ENCODE measurements around the gene CLDN4. TPM values are rescaled to one million over a fixed set of nuclear protein-coding genes. Genes with fewer than 3 reads are reported as not detected.
A peak's percentile ranks its signal among the peaks of the same experiment; 100 is the strongest.

CLDN4 gene
- total and polyA plus RNA-seq, 4 donors = 0.20 to 2.6 (median 0.76) TPM

DNA sequence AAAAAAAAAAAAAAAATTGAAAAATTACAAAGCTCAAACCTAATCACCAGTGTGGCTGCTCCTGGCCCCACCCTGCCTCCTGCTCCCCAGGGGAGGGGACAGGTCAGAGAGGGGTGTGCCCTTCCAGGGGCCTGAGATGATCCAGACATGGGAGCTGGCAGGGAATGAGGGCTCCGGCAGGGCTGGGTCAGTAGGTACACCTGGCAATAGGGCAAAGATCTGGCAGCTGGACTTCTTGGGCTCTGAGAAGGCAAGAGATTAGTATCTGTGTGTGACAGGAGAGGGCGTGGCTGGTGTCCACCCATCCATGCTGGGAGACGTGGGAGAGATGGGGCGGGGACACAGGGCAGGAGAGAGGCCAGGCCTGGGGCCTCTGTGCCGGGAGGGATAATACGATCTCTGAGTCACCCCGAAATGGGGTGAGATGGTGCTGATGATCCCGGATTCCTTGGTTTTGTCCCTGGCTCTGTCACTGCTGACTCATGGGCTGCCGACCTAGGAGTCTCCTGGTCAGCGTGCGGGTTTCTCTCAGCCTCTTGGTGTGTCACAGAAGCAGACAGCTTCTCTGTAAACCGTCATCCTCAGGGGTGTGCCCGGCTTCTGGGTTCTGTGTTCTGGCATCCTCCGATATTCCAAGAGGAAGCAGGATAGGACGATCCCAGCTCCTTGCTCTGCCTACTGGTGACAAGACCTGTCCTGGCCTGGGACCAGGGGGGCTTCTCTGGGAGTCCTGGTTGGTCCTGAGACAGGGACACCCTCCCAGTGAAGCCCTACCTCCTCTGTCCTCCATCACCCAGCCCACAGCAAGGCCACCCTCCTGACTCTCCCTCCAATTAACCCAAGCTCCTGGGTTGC lies 8.2 kb upstream of the CLDN4 start:
- H3K9me3 ChIP-seq (ENCODE audit: control insufficient read depth, insufficient read depth, low read length) = no peaks in the 10 kb centered on the region
- no peaks in the 10 kb centered on the region for H3K27me3 ChIP-seq (ENCODE audit: control insufficient read depth, insufficient read depth, low read length)
- peaks cover 1% of the 10 kb centered on the region for H3K4me1 ChIP-seq (ENCODE audit: control insufficient read depth, insufficient read depth, low read length)
- no peak overlapping the region for H3K4me3 ChIP-seq (ENCODE audit: low read depth, low read length)
- 71% methylated on average over 14 of the region's 15 CpGs for WGBS (ENCODE audit: insufficient coverage)
- no peak for DNase-seq (ENCODE audit: low read depth in 4 of 6, low spot score in 6 of 6)
- no peaks in the 10 kb centered on the region for H3K36me3 ChIP-seq (ENCODE audit: control insufficient read depth, insufficient read depth, low read length)
- H3K27ac ChIP-seq (ENCODE audit: low read depth, low read length) = no peak overlapping the region

DNA sequence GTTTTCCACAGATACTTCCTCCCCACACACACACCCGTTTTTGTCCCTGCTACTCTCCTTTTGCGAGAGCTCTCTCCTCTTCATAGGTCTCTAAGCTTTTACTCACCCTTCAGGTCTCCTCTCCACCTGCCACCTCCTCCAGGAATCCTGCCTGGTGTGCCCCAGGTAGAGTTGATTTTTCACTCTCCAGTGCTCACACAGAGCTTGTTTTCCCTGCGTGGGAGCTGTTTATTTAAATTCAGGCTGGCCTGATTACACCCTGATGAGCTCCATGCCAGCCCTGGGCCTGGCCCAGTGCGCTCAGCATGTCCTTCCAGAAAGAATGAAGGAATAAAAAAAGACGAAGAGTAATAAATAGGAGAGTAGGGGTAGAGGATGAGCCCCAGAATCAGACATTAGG lies 7.5 kb upstream of the CLDN4 start:
- H3K9me3 ChIP-seq (ENCODE audit: control insufficient read depth, insufficient read depth, low read length) = no peaks in the 10 kb centered on the region
- H3K4me3 ChIP-seq (ENCODE audit: low read depth, low read length) = no peak overlapping the region
- peaks cover 8% of the 10 kb centered on the region for H3K4me1 ChIP-seq (ENCODE audit: control insufficient read depth, insufficient read depth, low read length)
- 86% methylated on average over 5 of the region's 5 CpGs for WGBS (ENCODE audit: insufficient coverage)
- no peaks in the 10 kb centered on the region for H3K36me3 ChIP-seq (ENCODE audit: control insufficient read depth, insufficient read depth, low read length)
- no peak for DNase-seq (ENCODE audit: low read depth in 4 of 6, low spot score in 6 of 6)
- no peak overlapping the region for H3K27ac ChIP-seq (ENCODE audit: low read depth, low read length)
- no peaks in the 10 kb centered on the region for H3K27me3 ChIP-seq (ENCODE audit: control insufficient read depth, insufficient read depth, low read length)

GRCh38 chr7:73823873-73824592 lies 6.8 kb upstream of the CLDN4 start:
- Histone ChIP-seq H3K4me3 (ENCODE audit: low read depth, low read length) (no peak overlapping the region), H3K27me3 (ENCODE audit: control insufficient read depth, insufficient read depth, low read length) (no peaks in the 10 kb centered on the region), H3K36me3 (ENCODE audit: control insufficient read depth, insufficient read depth, low read length) (no peaks in the 10 kb centered on the region), H3K9me3 (ENCODE audit: control insufficient read depth, insufficient read depth, low read length) (no peaks in the 10 kb centered on the region), H3K27ac (ENCODE audit: low read depth, low read length) (no peak overlapping the region), H3K4me1 (ENCODE audit: control insufficient read depth, insufficient read depth, low read length) (peaks cover 8% of the 10 kb centered on the region)
- no peak for DNase-seq (ENCODE audit: low read depth in 4 of 6, low spot score in 6 of 6)
- 73% methylated on average over 10 of the region's 11 CpGs for WGBS (ENCODE audit: insufficient coverage)

DNA sequence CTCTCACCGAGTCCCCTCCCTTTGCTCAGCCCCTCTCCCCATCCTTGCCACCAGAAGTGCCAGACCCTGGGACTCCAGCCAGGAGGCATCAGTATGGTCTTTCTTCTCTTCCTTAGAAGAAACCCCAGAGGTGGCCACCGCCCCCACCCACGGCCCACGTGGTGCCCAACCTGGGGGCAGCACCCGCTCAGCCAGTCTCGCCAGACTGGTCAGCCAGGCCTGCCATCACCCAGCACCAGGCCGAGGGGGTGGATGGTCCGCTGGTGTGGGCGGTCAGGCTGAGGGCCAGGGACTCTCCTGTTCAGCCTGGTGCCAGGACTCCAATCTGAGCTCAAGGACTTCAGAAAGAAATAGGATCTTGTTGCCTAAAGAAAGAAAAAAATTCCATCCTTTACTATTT lies 5.8 kb upstream of the CLDN4 start:
- peaks cover 8% of the 10 kb centered on the region for H3K4me1 ChIP-seq (ENCODE audit: control insufficient read depth, insufficient read depth, low read length)
- no peaks in the 10 kb centered on the region for H3K27me3 ChIP-seq (ENCODE audit: control insufficient read depth, insufficient read depth, low read length)
- no peak for DNase-seq (ENCODE audit: low read depth in 4 of 6, low spot score in 6 of 6)
- no peaks in the 10 kb centered on the region for H3K9me3 ChIP-seq (ENCODE audit: control insufficient read depth, insufficient read depth, low read length)
- H3K27ac ChIP-seq (ENCODE audit: low read depth, low read length) = no peak overlapping the region
- H3K36me3 ChIP-seq (ENCODE audit: control insufficient read depth, insufficient read depth, low read length) = no peaks in the 10 kb centered on the region
- WGBS (ENCODE audit: insufficient coverage) = 75% methylated on average over 9 of the region's 9 CpGs
- no peak overlapping the region for H3K4me3 ChIP-seq (ENCODE audit: low read depth, low read length)

- DNase-seq (ENCODE audit: low read depth in 4 of 6, low spot score in 6 of 6) = peak in 2 of 6 donors; percentile 32 to 75
- Histone ChIP-seq H3K36me3 (ENCODE audit: control insufficient read depth, insufficient read depth, low read length) (peaks cover 2% of the 10 kb centered on the region), H3K27ac (ENCODE audit: low read depth, low read length) (no peak overlapping the region), H3K27me3 (ENCODE audit: control insufficient read depth, insufficient read depth, low read length) (peaks cover 10% of the 10 kb centered on the region), H3K4me3 (ENCODE audit: low read depth, low read length) (no peak overlapping the region), H3K9me3 (ENCODE audit: control insufficient read depth, insufficient read depth, low read length) (no peaks in the 10 kb centered on the region), H3K4me1 (ENCODE audit: control insufficient read depth, insufficient read depth, low read length) (peaks cover 11% of the 10 kb centered on the region)
- WGBS (ENCODE audit: insufficient coverage) = 37% methylated on average over 4 of the region's 11 CpGs
Observed at GRCh38 chr7:73827567-73828106, 3.2 kb upstream of the CLDN4 start.

- Histone ChIP-seq H3K27me3 (ENCODE audit: control insufficient read depth, insufficient read depth, low read length) (peaks cover 10% of the 10 kb centered on the region), H3K4me1 (ENCODE audit: control insufficient read depth, insufficient read depth, low read length) (peaks cover 11% of the 10 kb centered on the region), H3K36me3 (ENCODE audit: control insufficient read depth, insufficient read depth, low read length) (peaks cover 2% of the 10 kb centered on the region), H3K27ac (ENCODE audit: low read depth, low read length) (no peak overlapping the region), H3K9me3 (ENCODE audit: control insufficient read depth, insufficient read depth, low read length) (no peaks in the 10 kb centered on the region), H3K4me3 (ENCODE audit: low read depth, low read length) (no peak overlapping the region)
- no peak for DNase-seq (ENCODE audit: low read depth in 4 of 6, low spot score in 6 of 6)
- 54% methylated on average over 5 of the region's 14 CpGs for WGBS (ENCODE audit: insufficient coverage)
Observed at GRCh38 chr7:73828107-73828803, 2.5 kb upstream of the CLDN4 start.

- WGBS (ENCODE audit: insufficient coverage) = 92% methylated on average over 5 of the region's 5 CpGs
- no peak for DNase-seq (ENCODE audit: low read depth in 4 of 6, low spot score in 6 of 6)
- Histone ChIP-seq H3K4me3 (ENCODE audit: low read depth, low read length) (no peak overlapping the region), H3K9me3 (ENCODE audit: control insufficient read depth, insufficient read depth, low read length) (no peaks in the 10 kb centered on the region), H3K36me3 (ENCODE audit: control insufficient read depth, insufficient read depth, low read length) (peaks cover 2% of the 10 kb centered on the region), H3K27me3 (ENCODE audit: control insufficient read depth, insufficient read depth, low read length) (peaks cover 10% of the 10 kb centered on the region), H3K27ac (ENCODE audit: low read depth, low read length) (no peak overlapping the region), H3K4me1 (ENCODE audit: control insufficient read depth, insufficient read depth, low read length) (peaks cover 11% of the 10 kb centered on the region)
Observed at GRCh38 chr7:73828972-73829371, 1.8 kb upstream of the CLDN4 start.

- H3K4me3 ChIP-seq (ENCODE audit: low read depth, low read length) = no peak overlapping the region
- H3K27ac ChIP-seq (ENCODE audit: low read depth, low read length) = no peak overlapping the region
- peaks cover 11% of the 10 kb centered on the region for H3K4me1 ChIP-seq (ENCODE audit: control insufficient read depth, insufficient read depth, low read length)
- peaks cover 10% of the 10 kb centered on the region for H3K27me3 ChIP-seq (ENCODE audit: control insufficient read depth, insufficient read depth, low read length)
- H3K9me3 ChIP-seq (ENCODE audit: control insufficient read depth, insufficient read depth, low read length) = no peaks in the 10 kb centered on the region
- H3K36me3 ChIP-seq (ENCODE audit: control insufficient read depth, insufficient read depth, low read length) = peaks cover 2% of the 10 kb centered on the region
- WGBS (ENCODE audit: insufficient coverage) = 38% methylated on average over 7 of the region's 7 CpGs
- DNase-seq (ENCODE audit: low read depth in 4 of 6, low spot score in 6 of 6) = no peak
Observed at GRCh38 chr7:73829505-73829904, 1.3 kb upstream of the CLDN4 start.

GRCh38 chr7:73829921-73830680 lies 695 bp upstream of the CLDN4 start:
- WGBS (ENCODE audit: insufficient coverage) = 79% methylated on average over 10 of the region's 13 CpGs
- Histone ChIP-seq H3K27ac (ENCODE audit: low read depth, low read length) (no peak overlapping the region), H3K4me1 (ENCODE audit: control insufficient read depth, insufficient read depth, low read length) (peaks cover 11% of the 10 kb centered on the region), H3K9me3 (ENCODE audit: control insufficient read depth, insufficient read depth, low read length) (peaks cover 1% of the 10 kb centered on the region), H3K36me3 (ENCODE audit: control insufficient read depth, insufficient read depth, low read length) (peaks cover 2% of the 10 kb centered on the region), H3K27me3 (ENCODE audit: control insufficient read depth, insufficient read depth, low read length) (peaks cover 10% of the 10 kb centered on the region), H3K4me3 (ENCODE audit: low read depth, low read length) (no peak overlapping the region)
- no peak for DNase-seq (ENCODE audit: low read depth in 4 of 6, low spot score in 6 of 6)

All from spinal cord (tissue), 10 donors.